Keratinocyte (primary cell): ENCODE results near the gene JHY. TPM values are rescaled to one million over a fixed set of nuclear protein-coding genes. Genes with fewer than 3 reads are reported as not detected.

ENCODE experiments used
- DNase-seq: peaks from one replicate; pipeline ENCODE4 v3.0.0-alpha.2; 2011; ENCODE audit warnings: low read depth, missing footprints, low spot score
- FAIRE-seq: peaks from 2 replicates; lab custom pipeline; 2011; peaks lifted over from hg19 to GRCh38; lab: Jason Lieb, UNC
- H2AFZ ChIP-seq: 2 replicates; pipeline ENCODE4 v1.6.0; 2012; ENCODE audit warnings: low read length, control low read depth, inconsistent platforms; ENCODE audit not compliant: control insufficient read depth
- H3K27ac ChIP-seq: 2 replicates; pipeline ENCODE4 v1.5.1; 2011; ENCODE audit warnings: low read length; ENCODE audit not compliant: control insufficient read depth, insufficient read depth
- H3K27me3 ChIP-seq: 3 replicates; pipeline ENCODE4 v1.6.0; 2011; ENCODE audit warnings: low read length; ENCODE audit not compliant: control insufficient read depth, insufficient read depth; ENCODE audit errors: extremely low read depth
- H3K36me3 ChIP-seq, 2 experiments: 2 replicates in 1 of 2; 3 replicates in 1 of 2; pipeline ENCODE4 v1.5.1; 2011; ENCODE audit warnings: low read length in 2 of 2, mild to moderate bottlenecking in 1 of 2; ENCODE audit not compliant: control insufficient read depth in 2 of 2, insufficient read depth in 2 of 2; ENCODE audit errors: extremely low read depth in 1 of 2
- H3K4me1 ChIP-seq: 3 replicates; pipeline ENCODE4 v1.5.1; 2011; ENCODE audit warnings: low read length; ENCODE audit not compliant: control insufficient read depth, insufficient read depth; ENCODE audit errors: extremely low read depth
- H3K4me2 ChIP-seq: 3 replicates; pipeline ENCODE4 v1.6.0; 2011; ENCODE audit warnings: low read depth, low read length; ENCODE audit not compliant: control insufficient read depth, insufficient read depth; ENCODE audit errors: extremely low read depth
- H3K4me3 ChIP-seq, 3 experiments: fragments of 200-600 bp in 1 of 3; sonication (generic) in 1 of 3; 2 replicates in 2 of 3; 3 replicates in 1 of 3; pipeline ENCODE4 v1.5.1; 2011 to 2016; ENCODE audit warnings: low read length in 3 of 3, mild to moderate bottlenecking in 3 of 3, control low read depth in 2 of 3, inconsistent platforms in 1 of 3, low read depth in 1 of 3, mixed read lengths in 1 of 3, mixed run types in 1 of 3, moderate library complexity in 1 of 3; ENCODE audit not compliant: control insufficient read depth in 2 of 3, insufficient read depth in 2 of 3; ENCODE audit errors: extremely low read depth in 1 of 3
- H3K79me2 ChIP-seq: 2 replicates; pipeline ENCODE4 v1.6.0; 2012; ENCODE audit warnings: low read length; ENCODE audit not compliant: control insufficient read depth, insufficient read depth
- H3K9ac ChIP-seq: 3 replicates; pipeline ENCODE4 v1.6.0; 2011; ENCODE audit warnings: low read length; ENCODE audit not compliant: control insufficient read depth, insufficient read depth; ENCODE audit errors: extremely low read depth
- H3K9me1 ChIP-seq: 3 replicates; pipeline ENCODE4 v1.6.0; 2011; ENCODE audit warnings: low read length; ENCODE audit not compliant: control insufficient read depth, insufficient read depth; ENCODE audit errors: extremely low read depth
- H3K9me3 ChIP-seq: 2 replicates; pipeline ENCODE4 v1.5.1; 2012; ENCODE audit warnings: low read depth, low read length; ENCODE audit not compliant: control insufficient read depth
- H4K20me1 ChIP-seq: 3 replicates; pipeline ENCODE4 v1.6.0; 2011; ENCODE audit warnings: low read length; ENCODE audit not compliant: control insufficient read depth, insufficient read depth; ENCODE audit errors: extremely low read depth
- CTCF ChIP-seq, 3 experiments: IDR thresholded peaks in 1 of 3; conservative IDR thresholded peaks in 1 of 3; optimal IDR thresholded peaks in 1 of 3; 2 replicates in 2 of 3; 3 replicates in 1 of 3; pipeline versions ENCODE3 to v1.5.1; 2011; ENCODE audit warnings: low read length in 3 of 3, mild to moderate bottlenecking in 3 of 3, moderate library complexity in 2 of 3, control low read depth in 1 of 3, inconsistent platforms in 1 of 3; ENCODE audit not compliant: insufficient read depth in 2 of 3; ENCODE audit errors: extremely low read depth in 1 of 3
- EZH2 ChIP-seq: IDR thresholded peaks from one replicate; pipeline ENCODE4 v1.6.1; 2012; ENCODE audit warnings: inconsistent platforms, mild to moderate bottlenecking, low read length, moderate library complexity
- dilution Hi-C: fragments of 300-500 bp; cut with MboI; formaldehyde crosslinking; loops from one replicate; pipeline ENCODE4 v1.7.0; 2020; ENCODE audit warnings: low sequenced_read_pairs; ENCODE audit not compliant: extremely low pct_ligation_motif_present
- polyA plus RNA-seq, 5 experiments: library from polyadenylated mRNA; depleted of rRNA in 3 of 5; stranded (reverse) in 3 of 5; stranded (forward) in 1 of 5; unstranded in 1 of 5; fragments of >200 nt; gene quantifications; 1 replicate in 1 of 5; 2 replicates in 3 of 5; 3 replicates in 1 of 5; pipeline versions ENCODE4 v1.2.1 to v1.2.3, GENCODE V29; 2011 to 2012; ENCODE audit warnings: missing spikeins in 2 of 5, low read depth in 1 of 5, low replicate concordance in 1 of 5

JHY gene
- polyA plus RNA-seq, 1 donor (not counting 4 experiments of a cell fraction or from before 2014, with no cell fraction given), result 3.9 TPM

GRCh38 chr11:122888162-122888561, 5.6 kb downstream of the JHY start:
- FAIRE-seq (no peak), DNase-seq (no peak)
- Histone ChIP-seq H3K36me3 (no peaks in the 10 kb centered on the region), H3K4me2 (no peak overlapping the region), H3K9ac (no peak overlapping the region), H3K4me3 (no peak overlapping the region), H3K27ac (no peak overlapping the region), H3K79me2 (no peaks in the 10 kb centered on the region), H4K20me1 (no peaks in the 10 kb centered on the region), H3K9me1 (no peaks in the 10 kb centered on the region), H3K9me3 (no peaks in the 10 kb centered on the region), H2AFZ (no peak overlapping the region), H3K4me1 (no peaks in the 10 kb centered on the region), H3K27me3 (no peaks in the 10 kb centered on the region)
- TF ChIP-seq EZH2 (no peak), CTCF (optimal IDR thresholded peaks at IDR 0.05 in 1 of 3, IDR thresholded peaks at IDR 0.05 in 1 of 3, conservative IDR thresholded peaks at IDR 0.05 in 1 of 3; ENCODE audit: extremely low read depth in 1 of 3, insufficient read depth in 2 of 3, low read length in 3 of 3) (no peak)
- dilution Hi-C loops, result no loop called here

DNA sequence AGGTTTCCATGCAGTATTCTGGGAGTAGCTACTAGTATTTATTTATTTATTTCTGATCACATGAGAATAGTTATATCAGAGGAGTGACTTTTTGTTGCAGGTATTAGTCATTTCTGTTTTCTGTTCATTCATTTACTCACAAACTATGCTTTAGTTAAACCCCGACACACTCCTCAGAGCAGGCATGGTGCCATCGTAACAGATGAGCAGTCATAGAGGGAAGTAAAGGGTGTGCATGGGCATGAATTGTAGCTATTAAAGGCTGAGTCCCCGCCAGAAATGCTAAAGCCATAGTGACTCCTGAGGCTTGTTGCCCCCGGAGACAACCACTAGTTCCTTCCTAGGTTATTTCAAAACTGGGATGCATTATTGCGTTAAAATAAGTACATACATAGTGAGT, 10.6 kb downstream of the JHY start:
- Histone ChIP-seq H4K20me1 (no peaks in the 10 kb centered on the region), H3K4me1 (peaks cover 7% of the 10 kb centered on the region), H3K4me3 (no peak overlapping the region), H2AFZ (no peak overlapping the region), H3K9me1 (no peaks in the 10 kb centered on the region), H3K9ac (no peak overlapping the region), H3K79me2 (no peaks in the 10 kb centered on the region), H3K27ac (no peak overlapping the region), H3K4me2 (no peak overlapping the region), H3K27me3 (no peaks in the 10 kb centered on the region), H3K9me3 (no peaks in the 10 kb centered on the region), H3K36me3 (no peaks in the 10 kb centered on the region)
- no peak for FAIRE-seq
- no peak for DNase-seq
- dilution Hi-C loops, result no loop called here
- TF ChIP-seq CTCF (optimal IDR thresholded peaks at IDR 0.05 in 1 of 3, IDR thresholded peaks at IDR 0.05 in 1 of 3, conservative IDR thresholded peaks at IDR 0.05 in 1 of 3; ENCODE audit: extremely low read depth in 1 of 3, insufficient read depth in 2 of 3, low read length in 3 of 3) (no peak), EZH2 (no peak)
